GM12878 (cell line): ENCODE data around the gene SEC11A. TPM values are rescaled to one million over a fixed set of nuclear protein-coding genes. Genes with fewer than 3 reads are reported as not detected.
"Not testable (repeated sequence)": the region's sequence is repeated elsewhere in the genome, so short reads cannot be mapped to it uniquely, and the experiment has no call there.

Experiments
- ATAC-seq: fragments of 200-7000 bp; cut with Tn5 transposase; 3 replicates; pipeline ENCODE4 v1.9.1; 2020; ENCODE audit warnings: mild to moderate bottlenecking, moderate library complexity
- BruUV-seq: library from RNA; stranded (reverse); fragments of 400-500 nt; replicated peaks from 2 replicates; lab custom pipeline; 2021; lab: Mats Ljungman, UMichigan
- CTCF ChIA-PET: fragments of 300-600 bp; sonication (Branson Sonifier 250); formaldehyde crosslinking; extraction: SDS; loops from one replicate; lab custom pipeline; 2021; ENCODE audit warnings: inconsistent platforms; lab: Yijun Ruan, JAX
- POLR2A ChIA-PET: fragments of 350-600 bp; formaldehyde crosslinking; extraction: SDS; loops from one replicate; lab custom pipeline; 2021; ENCODE audit warnings: inconsistent platforms; lab: Charles Lee
- RAD21 ChIA-PET: fragments of 300-600 bp; sonication (Branson Sonifier 250); formaldehyde crosslinking; loops from one replicate; lab custom pipeline; 2023; ENCODE audit warnings: antibody characterized with exemption; ENCODE audit not compliant: unreplicated experiment; lab: Charles Lee
- SMC1A ChIA-PET: fragments of 300-600 bp; sonication (Branson Sonifier 250); formaldehyde crosslinking; loops from one replicate; lab custom pipeline; 2023; ENCODE audit not compliant: unreplicated experiment, uncharacterized antibody; lab: Charles Lee
- DNase-seq: peaks from one replicate; pipeline ENCODE4 v3.0.0-alpha.2; 2011; ENCODE audit warnings: low read depth, low spot score
- FAIRE-seq: peaks from 3 replicates; lab custom pipeline; 2011; peaks lifted over from hg19 to GRCh38; lab: Jason Lieb, UNC
- H2AFZ ChIP-seq: 2 replicates; pipeline ENCODE4 v1.6.0; 2011; ENCODE audit warnings: low read depth, low read length, control low read depth; ENCODE audit not compliant: control insufficient read depth
- H3K27ac ChIP-seq: 2 replicates; pipeline ENCODE4 v1.5.1; 2011; ENCODE audit warnings: control low read depth; ENCODE audit not compliant: control insufficient read depth, insufficient read depth
- H3K27me3 ChIP-seq, 2 experiments: replicated peaks in 1 of 2; 2 replicates each; pipeline versions ENCODE4 v1.6.0 to v1.6.1; 2011; ENCODE audit warnings: low read length in 1 of 2; ENCODE audit not compliant: control insufficient read depth in 2 of 2, insufficient read depth in 2 of 2
- H3K36me3 ChIP-seq, 2 experiments: 2 replicates each; pipeline ENCODE4 v1.5.1; 2011; ENCODE audit warnings: low read length in 1 of 2; ENCODE audit not compliant: control insufficient read depth in 2 of 2, insufficient read depth in 2 of 2
- H3K4me1 ChIP-seq: 2 replicates; pipeline ENCODE4 v1.6.1; 2011; ENCODE audit warnings: mild to moderate bottlenecking, low read length, moderate library complexity, mixed read lengths; ENCODE audit not compliant: control insufficient read depth, insufficient read depth
- H3K4me2 ChIP-seq: 2 replicates; pipeline ENCODE4 v1.6.0; 2011; ENCODE audit warnings: control low read depth; ENCODE audit not compliant: control insufficient read depth, insufficient read depth
- H3K4me3 ChIP-seq: fragments of 200-600 bp; sonication (generic); 2 replicates; pipeline ENCODE4 v1.5.1; 2016
- H3K79me2 ChIP-seq: 2 replicates; pipeline ENCODE4 v1.6.0; 2011; ENCODE audit warnings: low read length; ENCODE audit not compliant: control insufficient read depth, insufficient read depth
- H3K9ac ChIP-seq: 2 replicates; pipeline ENCODE4 v1.8.0; 2011; ENCODE audit warnings: low read length, control low read depth, mixed read lengths; ENCODE audit not compliant: control insufficient read depth, insufficient read depth
- H3K9me3 ChIP-seq: replicated peaks from 3 replicates; pipeline ENCODE4 v1.5.1; 2011; ENCODE audit warnings: mild to moderate bottlenecking, low read length; ENCODE audit not compliant: control insufficient read depth, insufficient read depth
- H4K20me1 ChIP-seq: 2 replicates; pipeline ENCODE4 v1.6.0; 2011; ENCODE audit not compliant: control insufficient read depth, insufficient read depth
- CBX3 ChIP-seq: fragments of 200-600 bp; sonication (generic); IDR thresholded peaks from 2 replicates; pipeline ENCODE4 v1.6.1; 2016; ENCODE audit warnings: low read depth, borderline replicate concordance
- EGR1 ChIP-seq, 2 experiments: IDR thresholded peaks; 1 replicate in 1 of 2; 2 replicates in 1 of 2; pipeline ENCODE4 v1.6.1; 2011 to 2012; ENCODE audit warnings: low read depth in 2 of 2, low read length in 2 of 2, borderline replicate concordance in 1 of 2, mild to moderate bottlenecking in 1 of 2, moderate library complexity in 1 of 2
- HCFC1 ChIP-seq: fragments of 150-350 bp; IDR thresholded peaks from 2 replicates; pipeline ENCODE4 v1.6.1; 2014; ENCODE audit warnings: low read length
- IRF3 ChIP-seq: fragments of 450-650 bp; IDR thresholded peaks from 2 replicates; pipeline ENCODE4 v1.6.1; 2014; ENCODE audit warnings: mild to moderate bottlenecking
- POLR2AphosphoS2 ChIP-seq: IDR thresholded peaks from 2 replicates; pipeline ENCODE4 v1.6.1; 2011; ENCODE audit warnings: low read depth, mild to moderate bottlenecking, low read length, improper control_type of control experiment, moderate library complexity
- SPI1 ChIP-seq: IDR thresholded peaks from 2 replicates; pipeline ENCODE4 v1.6.1; 2011; ENCODE audit warnings: low read depth, mild to moderate bottlenecking, low read length, moderate library complexity, borderline replicate concordance; ENCODE audit not compliant: insufficient read depth
- ZZZ3 ChIP-seq: IDR thresholded peaks from 2 replicates; pipeline ENCODE4 v1.6.1; 2011; ENCODE audit warnings: low read depth; ENCODE audit not compliant: control insufficient read depth, insufficient read length
- WGBS: methylation state at CpG from one replicate; pipeline ENCODE4 v1.1.6; 2016; ENCODE audit warnings: low lambda C conversion rate; ENCODE audit not compliant: insufficient replicate concordance, insufficient coverage; ENCODE audit errors: missing lambda C conversion rate; 5-methylcytosine and 5-hydroxymethylcytosine counted together
- in situ Hi-C: fragments of 300-500 bp; cut with MboI; formaldehyde crosslinking; loops from 9 replicates; pipeline ENCODE4 v1.14.3; 2018; ENCODE audit warnings: mixed read lengths
- intact Hi-C: fragments of 100-400 bp; cut with micrococcal nuclease; formaldehyde crosslinking; loops from one replicate; pipeline ENCODE4 v1.14.2; 2022; ENCODE audit not compliant: unreplicated experiment
- polyA plus RNA-seq, 11 experiments: library from polyadenylated mRNA; depleted of rRNA in 4 of 11; unstranded in 6 of 11; stranded (reverse) in 5 of 11; fragments of >200 nt; fragmentation: Nextera tagmentation in 4 of 11; fragmentation: Illumina TruSeq in 1 of 11; extraction: Ambion mirVana in 4 of 11; extraction: Trizol in 1 of 11; gene quantifications; 1 replicate in 1 of 11; 2 replicates in 10 of 11; pipeline versions ENCODE4 v1.2.1 to v1.2.3, GENCODE V29; 2011 to 2016; ENCODE audit warnings: inconsistent platforms in 2 of 11, missing spikeins in 2 of 11, low read depth in 1 of 11
- total RNA-seq, 4 experiments: library from RNA; depleted of rRNA in 3 of 4; stranded (reverse); fragments of >200 nt in 3 of 4; fragmentation: Illumina TruSeq in 1 of 4; extraction: Trizol in 1 of 4; gene quantifications; 2 replicates each; pipeline versions ENCODE4 v1.2.1 to v1.2.3, GENCODE V29; 2013 to 2021

SEC11A gene
- total and polyA plus RNA-seq, 10 of the 15 experiments (the other 5 are each of a cell fraction or from before 2014, with no cell fraction given): 99.2 to 159 (median 143) TPM

GRCh38 chr15:84689858-84690257, 26.1 kb downstream of the SEC11A start (continued):
- TF ChIP-seq EGR1 (IDR thresholded peaks at IDR 0.05; ENCODE audit: borderline replicate concordance in 1 of 2, low read depth in 2 of 2, low read length in 2 of 2) (no peak), CBX3 (no peak), IRF3 (no peak), HCFC1 (no peak), ZZZ3 (no peak), POLR2AphosphoS2 (no peak)

GRCh38 chr15:84686446-84686845, 29.5 kb downstream of the SEC11A start:
- ATAC-seq: peak; percentile 58
- SMC1A ChIA-PET: interaction anchor here (2.2 kb wide), 1 partner anchor 16 kb away, joined by 5 read pairs; no protein-coding TSS in a partner anchor
- Histone ChIP-seq H3K4me2 (peak overlapping the region; percentile 25; the same call in 1 of the 2 replicates), H3K36me3 (peaks cover 7 to 16% of the 10 kb centered on the region in 2 experiments; a peak in 3 of 4 replicates)
- TF ChIP-seq SPI1: peak; percentile 58; the same call in 1 of the 2 replicates
- H2AFZ ChIP-seq, in situ Hi-C loops, H3K27ac ChIP-seq, FAIRE-seq, intact Hi-C loops, H3K4me1 ChIP-seq, H3K27me3 ChIP-seq, H3K9ac ChIP-seq, BruUV-seq, CTCF ChIA-PET, H4K20me1 ChIP-seq, H3K9me3 ChIP-seq, H3K79me2 ChIP-seq, RAD21 ChIA-PET, H3K4me3 ChIP-seq, DNase-seq: not testable (repeated sequence)
- 49% methylated on average over 7 of the region's 7 CpGs for WGBS
- POLR2A ChIA-PET: interaction anchor here (0.6 to 1.0 kb wide), 2 partner anchors 28 to 56 kb away, joined by 3 to 6 read pairs; no protein-coding TSS in a partner anchor
